ENCODE measurements around the gene SLC7A6. TPM values are rescaled to one million over a fixed set of nuclear protein-coding genes. Genes with fewer than 3 reads are reported as not detected.

SLC7A6 gene
- total and polyA plus RNA-seq, 10 of the 15 experiments (the other 5 are each of a cell fraction or from before 2014, with no cell fraction given) = 8.2 to 60.4 (median 28.6) TPM

GRCh38 chr16:68339214-68339613 lies 74.9 kb downstream of the SLC7A6 start:
- H3K79me2 ChIP-seq (ENCODE audit: control insufficient read depth, insufficient read depth, low read length) = no peaks in the 10 kb centered on the region
- no peaks in the 10 kb centered on the region for H3K4me1 ChIP-seq (ENCODE audit: control insufficient read depth, insufficient read depth, low read length)
- H3K36me3 ChIP-seq (ENCODE audit: control insufficient read depth in 2 of 2, insufficient read depth in 2 of 2, low read length in 1 of 2) = peaks cover 28% of the 10 kb centered on the region in 2 experiments
- H3K9ac ChIP-seq (ENCODE audit: control insufficient read depth, insufficient read depth, low read length) = no peak overlapping the region
- no peaks in the 10 kb centered on the region for H3K27me3 ChIP-seq (replicated peaks in 1 of 2; ENCODE audit: control insufficient read depth in 2 of 2, insufficient read depth in 2 of 2, low read length in 1 of 2)
- ATAC-seq (no peak), DNase-seq (ENCODE audit: low read depth, low spot score) (no peak), FAIRE-seq (no peak)
- H2AFZ ChIP-seq (ENCODE audit: control insufficient read depth, low read depth, low read length) = no peak overlapping the region
- no peak overlapping the region for H3K4me2 ChIP-seq (ENCODE audit: control insufficient read depth, insufficient read depth)
- no TSS peak for BruUV-seq (replicated peaks)
- no peak overlapping the region for H3K27ac ChIP-seq (ENCODE audit: control insufficient read depth, insufficient read depth)
- in situ Hi-C loops (cut with MboI) = no loop called here
- TF ChIP-seq FOS (IDR thresholded peaks at IDR 0.05; ENCODE audit: borderline replicate concordance, extremely low read depth, insufficient read length) (no peak), RELA (IDR thresholded peaks at IDR 0.05; ENCODE audit: borderline replicate concordance, partially characterized antibody) (no peak), KAT2A (conservative IDR thresholded peaks at IDR 0.05; ENCODE audit: control insufficient read depth, low read depth, low read length) (no peak), ZBTB33 (IDR thresholded peaks at IDR 0.05) (no peak), NR2C1 (IDR thresholded peaks at IDR 0.05) (no peak), SREBF2 (IDR thresholded peaks at IDR 0.05; ENCODE audit: low read length) (no peak), NFYB (IDR thresholded peaks at IDR 0.05; ENCODE audit: insufficient read depth, low read depth, low read length) (no peak), BCL3 (IDR thresholded peaks at IDR 0.05; ENCODE audit: borderline replicate concordance, insufficient read depth, low read depth, low read length, poor library complexity, severe bottlenecking) (no peak), TCF12 (IDR thresholded peaks at IDR 0.05; ENCODE audit: low read depth, low read length) (no peak), CTCF (IDR thresholded peaks at IDR 0.05 in 2 of 3, conservative IDR thresholded peaks at IDR 0.05 in 1 of 3; ENCODE audit: control insufficient read depth in 2 of 3, extremely low read depth in 1 of 3, insufficient read depth in 1 of 3, low read depth in 3 of 3, low read length in 3 of 3) (no peak)
- intact Hi-C loops (cut with micrococcal nuclease; ENCODE audit: unreplicated experiment) = no loop called here
- H3K9me3 ChIP-seq (replicated peaks; ENCODE audit: control insufficient read depth, insufficient read depth, low read length) = no peaks in the 10 kb centered on the region
- H4K20me1 ChIP-seq (ENCODE audit: control insufficient read depth, insufficient read depth) = no peaks in the 10 kb centered on the region
- ChIA-PET POLR2A (interaction anchor here (0.7 kb wide), 1 partner anchor 182 kb away, joined by 3 read pairs; no protein-coding TSS in a partner anchor), CTCF (interaction anchor here (1.0 to 1.6 kb wide), 3 partner anchors 10 to 75 kb away, joined by 3 to 7 read pairs (median 4); partner anchors contain the start of gene SLC7A6), SMC1A (ENCODE audit: uncharacterized antibody, unreplicated experiment) (interaction anchor here (0.8 to 1.3 kb wide), 3 partner anchors 10 to 77 kb away, joined by 3 to 6 read pairs (median 3); no protein-coding TSS in a partner anchor), RAD21 (ENCODE audit: unreplicated experiment) (no interaction called here)
- no peak overlapping the region for H3K4me3 ChIP-seq
- 95% methylated on average over 13 of the region's 13 CpGs for WGBS (ENCODE audit: insufficient coverage, insufficient replicate concordance, low lambda C conversion rate, missing lambda C conversion rate)

Data from GM12878 (cell line).